Kidney epithelial cell (primary cell): ENCODE results near the gene STK38L. TPM values are rescaled to one million over a fixed set of nuclear protein-coding genes. Genes with fewer than 3 reads are reported as not detected.

Experiments
- DNase-seq: peaks from one replicate; pipeline ENCODE4 v3.0.0-alpha.2; 2010; ENCODE audit warnings: low read depth
- H3K27me3 ChIP-seq: 2 replicates; pipeline ENCODE4 v1.6.0; 2011; ENCODE audit warnings: low read length; ENCODE audit not compliant: control insufficient read depth, insufficient read depth
- H3K36me3 ChIP-seq: 2 replicates; pipeline ENCODE4 v1.5.1; 2011; ENCODE audit warnings: low read length; ENCODE audit not compliant: control insufficient read depth, insufficient read depth
- H3K4me3 ChIP-seq: 2 replicates; pipeline ENCODE4 v1.5.1; 2011; ENCODE audit warnings: low read depth, mild to moderate bottlenecking, control low read depth, low read length
- total RNA-seq: library from RNA; depleted of rRNA; stranded (reverse); fragments of >200 nt; gene quantifications from 2 replicates; pipeline ENCODE4 v1.2.3, GENCODE V29; 2015
- TF ChIP-seq, protein P1 (sequence below): IDR thresholded peaks from 2 replicates; pipeline ENCODE4 v1.5.1; 2011; ENCODE audit warnings: mild to moderate bottlenecking, moderate library complexity, low read length, control low read depth, inconsistent platforms; ENCODE audit not compliant: insufficient read depth, poor library complexity, severe bottlenecking

The STK38L gene
- total RNA-seq, 1 donor from 2014 or later, result 28.0 TPM

DNA sequence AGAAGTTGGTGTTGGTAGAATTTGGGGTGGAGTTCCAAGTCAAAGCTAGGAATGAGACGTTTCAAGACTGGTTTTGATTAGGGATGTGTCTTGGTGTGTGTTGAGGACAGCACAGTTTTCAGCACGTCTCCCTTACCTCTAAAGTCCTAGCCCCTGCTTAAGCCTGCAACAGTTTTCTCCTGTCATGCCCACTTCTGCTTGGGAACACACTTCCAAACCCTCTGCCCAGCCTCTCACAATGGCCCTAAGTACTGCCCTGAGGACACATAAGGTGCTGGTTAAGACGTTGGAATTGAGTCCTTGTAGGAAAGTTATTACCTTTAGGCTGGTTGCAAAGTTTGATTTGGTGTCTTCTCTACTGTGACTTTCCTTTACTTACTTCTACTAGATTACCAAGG, 87.8 kb downstream of the STK38L start:
- TF ChIP-seq, protein P1, sequence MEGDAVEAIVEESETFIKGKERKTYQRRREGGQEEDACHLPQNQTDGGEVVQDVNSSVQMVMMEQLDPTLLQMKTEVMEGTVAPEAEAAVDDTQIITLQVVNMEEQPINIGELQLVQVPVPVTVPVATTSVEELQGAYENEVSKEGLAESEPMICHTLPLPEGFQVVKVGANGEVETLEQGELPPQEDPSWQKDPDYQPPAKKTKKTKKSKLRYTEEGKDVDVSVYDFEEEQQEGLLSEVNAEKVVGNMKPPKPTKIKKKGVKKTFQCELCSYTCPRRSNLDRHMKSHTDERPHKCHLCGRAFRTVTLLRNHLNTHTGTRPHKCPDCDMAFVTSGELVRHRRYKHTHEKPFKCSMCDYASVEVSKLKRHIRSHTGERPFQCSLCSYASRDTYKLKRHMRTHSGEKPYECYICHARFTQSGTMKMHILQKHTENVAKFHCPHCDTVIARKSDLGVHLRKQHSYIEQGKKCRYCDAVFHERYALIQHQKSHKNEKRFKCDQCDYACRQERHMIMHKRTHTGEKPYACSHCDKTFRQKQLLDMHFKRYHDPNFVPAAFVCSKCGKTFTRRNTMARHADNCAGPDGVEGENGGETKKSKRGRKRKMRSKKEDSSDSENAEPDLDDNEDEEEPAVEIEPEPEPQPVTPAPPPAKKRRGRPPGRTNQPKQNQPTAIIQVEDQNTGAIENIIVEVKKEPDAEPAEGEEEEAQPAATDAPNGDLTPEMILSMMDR, result no peak
- no peak for DNase-seq
- Histone ChIP-seq H3K27me3 (no peaks in the 10 kb centered on the region), H3K4me3 (no peak overlapping the region), H3K36me3 (no peaks in the 10 kb centered on the region)

DNA sequence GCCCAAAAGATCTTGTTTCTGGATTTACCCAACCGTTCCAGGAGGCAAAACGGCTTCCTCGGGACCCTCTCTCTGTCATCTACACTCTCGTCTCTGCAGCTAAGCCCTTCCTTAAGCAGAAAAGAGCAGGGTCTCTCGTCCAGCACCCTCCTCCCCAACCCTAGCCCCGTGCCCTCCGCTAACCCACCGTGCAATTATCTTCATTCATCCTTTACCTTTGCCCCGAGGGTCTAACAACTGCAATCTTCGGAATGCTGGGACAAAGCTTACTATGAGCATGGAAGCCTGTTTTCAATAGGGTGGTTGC, 88.3 kb downstream of the STK38L start:
- H3K27me3 ChIP-seq, result no peaks in the 10 kb centered on the region
- TF ChIP-seq, protein P1, result no peak
- peak overlapping the region; percentile 81 for H3K4me3 ChIP-seq
- H3K36me3 ChIP-seq, result no peaks in the 10 kb centered on the region
- DNase-seq, result no peak

DNA sequence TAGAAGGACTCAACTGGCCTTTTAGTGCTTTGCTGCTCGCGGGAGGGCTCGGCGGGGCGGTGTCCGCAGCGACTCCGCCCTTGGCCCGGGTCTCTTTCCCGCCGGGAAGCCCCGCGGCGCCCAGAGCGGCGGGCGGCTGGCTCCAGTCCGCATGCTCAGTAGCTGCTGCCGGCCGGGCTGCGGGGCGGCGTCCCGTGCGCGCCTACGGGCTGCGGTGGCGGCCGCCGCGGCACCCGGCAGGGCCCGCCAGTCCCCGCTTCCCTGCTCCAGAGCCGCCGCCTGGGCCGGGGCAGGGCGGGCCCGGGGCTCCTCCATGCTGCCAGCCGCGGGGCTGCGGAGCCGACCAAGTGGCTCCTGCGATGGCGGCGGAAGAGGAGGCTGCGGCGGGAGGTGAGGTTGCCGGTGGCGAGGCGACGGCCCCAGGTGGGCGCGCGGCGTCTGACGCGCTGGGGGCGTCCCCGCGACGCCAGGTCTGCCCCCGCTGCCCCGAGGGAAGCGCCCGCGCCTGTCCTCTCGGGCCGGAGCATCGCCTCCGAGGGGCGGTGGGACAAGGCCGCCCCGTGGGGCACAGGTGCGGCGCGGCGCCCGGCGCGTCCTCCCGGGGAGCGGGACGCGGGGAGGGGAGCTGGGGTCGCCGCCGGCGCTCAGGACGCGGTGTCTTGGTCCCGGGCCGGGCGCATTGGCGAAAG, 88.8 kb downstream of the STK38L start, which contains the start of gene BMAL2:
TSS of gene BMAL2 (plus strand) at position 123 of the 689 bp plus-strand sequence. CDS start at position 360, 237 bp downstream.
- TF ChIP-seq, protein P1, result no peak
- Histone ChIP-seq H3K4me3 (peak within 1 kb of the TSS; percentile 81), H3K27me3 (no peaks in the 10 kb centered on the region), H3K36me3 (no peaks in the 10 kb centered on the region)
- no peak for DNase-seq

DNA sequence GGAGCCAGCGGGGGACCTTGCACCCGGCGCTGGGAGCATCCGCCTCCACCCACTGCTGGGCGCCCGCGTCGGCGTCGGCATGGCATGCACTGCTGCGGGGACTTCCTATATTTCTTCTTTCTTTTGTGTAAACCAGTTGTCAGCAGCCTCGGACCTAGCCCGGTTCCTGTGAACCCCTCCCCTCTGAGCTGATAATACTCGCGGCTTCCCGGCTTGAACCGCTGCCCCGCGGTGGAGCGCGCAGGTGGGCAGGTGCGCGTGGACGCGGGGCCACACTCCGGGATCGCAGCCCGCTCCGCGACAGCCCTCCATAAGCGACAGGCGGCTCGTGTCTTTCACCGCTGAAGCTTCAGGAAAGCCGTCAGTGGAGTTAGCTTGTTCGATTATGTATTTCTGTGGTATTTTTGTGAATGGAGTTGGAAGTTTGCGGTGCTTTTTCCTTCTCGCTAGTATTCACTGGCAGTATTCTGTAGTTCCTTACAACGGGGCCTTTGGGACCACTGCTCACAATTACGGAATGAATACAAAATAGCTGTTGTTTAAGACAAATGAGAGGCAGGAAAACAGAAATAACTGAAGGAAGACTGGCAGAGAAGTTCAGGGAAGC, 89.4 kb downstream of the STK38L start:
- DNase-seq, result no peak
- no peaks in the 10 kb centered on the region for H3K27me3 ChIP-seq
- no peaks in the 10 kb centered on the region for H3K36me3 ChIP-seq
- TF ChIP-seq, protein P1, result no peak
- peak overlapping the region; percentile 81 for H3K4me3 ChIP-seq

DNA sequence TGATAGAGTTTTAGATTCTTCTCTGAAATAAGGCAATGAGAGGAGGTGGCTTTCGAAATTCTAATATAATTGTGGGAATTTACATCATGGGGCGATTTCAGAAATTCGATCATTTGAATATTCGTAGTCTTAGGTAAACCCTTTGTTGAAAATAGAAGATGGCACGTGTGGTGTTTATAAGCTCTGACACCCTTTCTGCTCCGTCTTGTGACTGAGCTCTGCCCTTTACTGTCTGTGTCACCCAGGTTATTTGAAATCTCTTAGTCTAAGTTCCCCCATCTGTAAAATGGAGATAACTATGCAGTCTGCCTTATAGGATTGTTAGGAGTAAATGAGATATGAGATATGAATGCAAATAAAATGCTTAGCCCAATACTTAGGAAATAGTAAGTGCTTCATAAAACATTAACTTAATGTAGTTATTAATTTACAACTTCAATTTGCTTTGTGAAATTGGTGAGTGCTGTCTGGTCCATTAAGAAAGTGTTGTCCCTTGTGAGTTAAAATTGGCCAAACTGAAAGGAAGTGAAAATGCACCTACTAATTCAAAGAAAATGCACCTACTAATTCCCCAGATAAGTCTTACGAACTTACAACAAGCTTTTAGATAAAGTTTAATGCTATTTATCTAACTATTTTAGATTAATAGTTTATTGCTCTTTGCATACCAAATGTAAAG, 90.1 kb downstream of the STK38L start:
- H3K27me3 ChIP-seq, result no peaks in the 10 kb centered on the region
- TF ChIP-seq, protein P1, result no peak
- no peaks in the 10 kb centered on the region for H3K36me3 ChIP-seq
- H3K4me3 ChIP-seq, result peak overlapping the region; percentile 81
- no peak for DNase-seq
